GM21619 (cell line): ENCODE data around the gene L3MBTL4.

Experiments used
- ATAC-seq: cut with Tn5 transposase; IDR thresholded peaks from one replicate; pipeline ENCODE4 v1.9.1; 2021; ENCODE audit not compliant: unreplicated experiment

The L3MBTL4 gene

GRCh38 chr18:6257950-6258349 lies 156.8 kb downstream of the L3MBTL4 start:
- no peak for ATAC-seq

- ATAC-seq = no peak
These were observed 158.2 kb downstream of the L3MBTL4 start for GRCh38 chr18:6256521-6256920.

GRCh38 chr18:6255886-6256285 lies 158.8 kb downstream of the L3MBTL4 start:
- no peak for ATAC-seq

- no peak for ATAC-seq
These were observed 159.5 kb downstream of the L3MBTL4 start for GRCh38 chr18:6255116-6255705.

GRCh38 chr18:6254456-6254855 lies 160.3 kb downstream of the L3MBTL4 start:
- no peak for ATAC-seq

GRCh38 chr18:6251084-6251483 lies 163.6 kb downstream of the L3MBTL4 start:
- no peak for ATAC-seq

- no peak for ATAC-seq
These were observed 164.9 kb downstream of the L3MBTL4 start for GRCh38 chr18:6249788-6250187.

- ATAC-seq = peak; percentile 95
These were observed 165.5 kb downstream of the L3MBTL4 start for GRCh38 chr18:6249170-6249569.

GRCh38 chr18:6248017-6248416 lies 166.7 kb downstream of the L3MBTL4 start:
- ATAC-seq = no peak

GRCh38 chr18:6242004-6242403 lies 172.7 kb downstream of the L3MBTL4 start:
- no peak for ATAC-seq

- ATAC-seq = no peak
These were observed 175.0 kb downstream of the L3MBTL4 start for GRCh38 chr18:6239716-6240115.

- no peak for ATAC-seq
These were observed 178.5 kb downstream of the L3MBTL4 start for GRCh38 chr18:6236258-6236657.

- ATAC-seq = no peak
These were observed 192.4 kb downstream of the L3MBTL4 start for GRCh38 chr18:6222271-6222670.

GRCh38 chr18:6221602-6222014 lies 193.1 kb downstream of the L3MBTL4 start:
- peak; percentile 61 for ATAC-seq

GRCh38 chr18:6220129-6220528 lies 194.6 kb downstream of the L3MBTL4 start:
- no peak for ATAC-seq

- ATAC-seq = no peak
These were observed 195.5 kb downstream of the L3MBTL4 start for GRCh38 chr18:6219116-6219717.

GRCh38 chr18:6215888-6216287 lies 198.8 kb downstream of the L3MBTL4 start:
- no peak for ATAC-seq

GRCh38 chr18:6211174-6211504 lies 203.6 kb downstream of the L3MBTL4 start:
- no peak for ATAC-seq

GRCh38 chr18:6210349-6211173 lies 204.2 kb downstream of the L3MBTL4 start:
- ATAC-seq = no peak

GRCh38 chr18:6207941-6208340 lies 206.8 kb downstream of the L3MBTL4 start:
- ATAC-seq = no peak

GRCh38 chr18:6207116-6207515 lies 207.6 kb downstream of the L3MBTL4 start:
- no peak for ATAC-seq

- no peak for ATAC-seq
These were observed 209.0 kb downstream of the L3MBTL4 start for GRCh38 chr18:6205706-6206105.
